Trophoblast cell (in vitro differentiated cells and primary cell): ENCODE data around the gene PSMB11.

Experiments used
- DNase-seq, 2 donors: peaks; one replicate each; pipeline ENCODE4 v3.0.0-alpha.2; 2016
- H2AFZ ChIP-seq: 2 replicates; pipeline ENCODE4 v1.6.1; 2013; ENCODE audit warnings: low read length, moderate library complexity, mild to moderate bottlenecking; ENCODE audit not compliant: insufficient read depth, poor library complexity
- H2AK5ac ChIP-seq: 2 replicates; pipeline ENCODE4 v1.6.1; 2013; ENCODE audit warnings: mild to moderate bottlenecking, low read length
- H2BK120ac ChIP-seq: 2 replicates; pipeline ENCODE4 v1.6.1; 2013; ENCODE audit warnings: low read length, mild to moderate bottlenecking, moderate library complexity; ENCODE audit not compliant: insufficient read depth, poor library complexity
- H2BK12ac ChIP-seq: 2 replicates; pipeline ENCODE4 v1.6.1; 2013; ENCODE audit warnings: mild to moderate bottlenecking, low read length, moderate library complexity
- H2BK5ac ChIP-seq: 2 replicates; pipeline ENCODE4 v1.6.1; 2013; ENCODE audit warnings: low read length, low read depth, moderate library complexity, mild to moderate bottlenecking; ENCODE audit not compliant: poor library complexity
- H3K14ac ChIP-seq: 2 replicates; pipeline ENCODE4 v1.6.1; 2013; ENCODE audit warnings: mild to moderate bottlenecking, low read length
- H3K18ac ChIP-seq: 2 replicates; pipeline ENCODE4 v1.6.1; 2013; ENCODE audit warnings: mild to moderate bottlenecking, low read length
- H3K23ac ChIP-seq: 2 replicates; pipeline ENCODE4 v1.6.1; 2013; ENCODE audit warnings: low read length
- H3K27ac ChIP-seq: 2 replicates; pipeline ENCODE4 v1.5.1; 2013; ENCODE audit warnings: low read depth, mild to moderate bottlenecking, inconsistent platforms, low read length, moderate library complexity
- H3K27me3 ChIP-seq: 2 replicates; pipeline ENCODE4 v1.6.1; 2013; ENCODE audit warnings: inconsistent platforms, mild to moderate bottlenecking, low read length, moderate library complexity; ENCODE audit not compliant: insufficient read depth
- H3K36me3 ChIP-seq, 2 experiments: 1 replicate in 1 of 2; 2 replicates in 1 of 2; pipeline ENCODE4 v1.6.1; 2013; ENCODE audit warnings: low read length in 2 of 2, mild to moderate bottlenecking in 2 of 2, moderate library complexity in 1 of 2; ENCODE audit not compliant: insufficient read depth in 2 of 2, control insufficient read depth in 1 of 2
- H3K4ac ChIP-seq: 2 replicates; pipeline ENCODE4 v1.6.1; 2013; ENCODE audit warnings: low read depth, mild to moderate bottlenecking, low read length, moderate library complexity
- H3K4me1 ChIP-seq, 2 experiments: 1 replicate in 1 of 2; 2 replicates in 1 of 2; pipeline ENCODE4 v1.6.1; 2013; ENCODE audit warnings: low read length in 2 of 2, mild to moderate bottlenecking in 2 of 2, moderate library complexity in 1 of 2; ENCODE audit not compliant: insufficient read depth in 2 of 2, control insufficient read depth in 1 of 2
- H3K4me2 ChIP-seq: 2 replicates; pipeline ENCODE4 v1.6.1; 2013; ENCODE audit warnings: inconsistent platforms, mild to moderate bottlenecking, low read length, moderate library complexity
- H3K4me3 ChIP-seq: 2 replicates; pipeline ENCODE4 v1.5.1; 2013; ENCODE audit warnings: mild to moderate bottlenecking, low read depth, low read length, inconsistent platforms
- H3K79me1 ChIP-seq: one replicate; pipeline ENCODE4 v1.6.1; 2013; ENCODE audit warnings: low read length
- H3K79me2 ChIP-seq: 2 replicates; pipeline ENCODE4 v1.6.1; 2013; ENCODE audit warnings: low read length, mild to moderate bottlenecking; ENCODE audit not compliant: control insufficient read depth, insufficient read depth, poor library complexity
- H3K9ac ChIP-seq: 2 replicates; pipeline ENCODE4 v1.6.1; 2013; ENCODE audit warnings: mild to moderate bottlenecking, low read length
- H3K9me3 ChIP-seq: 2 replicates; pipeline ENCODE4 v1.6.1; 2013; ENCODE audit warnings: low read depth, mild to moderate bottlenecking, control low read depth, inconsistent platforms, low read length; ENCODE audit not compliant: insufficient read depth
- H4K12ac ChIP-seq: 2 replicates; pipeline ENCODE4 v1.6.1; 2013; ENCODE audit warnings: low read depth, mild to moderate bottlenecking, low read length, moderate library complexity
- H4K8ac ChIP-seq: 2 replicates; pipeline ENCODE4 v1.6.1; 2013; ENCODE audit warnings: low read depth, mild to moderate bottlenecking, low read length, moderate library complexity
- H4K91ac ChIP-seq: one replicate; pipeline ENCODE4 v1.6.1; 2013; ENCODE audit warnings: low read depth, mild to moderate bottlenecking, low read length, moderate library complexity
- WGBS: extraction: QIAGEN DNeasy Blood & Tissue Kit; methylation state at CpG from one replicate; pipeline ENCODE4 v1.1.7; 2013; ENCODE audit warnings: missing lambda C conversion rate; ENCODE audit not compliant: insufficient read length, insufficient coverage; ENCODE audit errors: extremely low coverage; 5-methylcytosine and 5-hydroxymethylcytosine counted together

PSMB11 gene

GRCh38 chr14:23068789-23069412, 26.9 kb downstream of the PSMB11 start:
- Histone ChIP-seq H3K79me1 (peaks cover 14% of the 10 kb centered on the region), H4K8ac (no peak overlapping the region), H2AFZ (no peak overlapping the region), H3K23ac (no peak overlapping the region), H3K36me3 (peaks cover 32 to 53% of the 10 kb centered on the region in 2 experiments), H3K4me2 (peak overlapping the region; percentile 41), H3K27me3 (no peaks in the 10 kb centered on the region), H3K9me3 (no peaks in the 10 kb centered on the region), H2BK12ac (no peak overlapping the region), H2AK5ac (no peak overlapping the region), H3K27ac (peak overlapping the region; percentile 18), H4K91ac (no peak overlapping the region), H3K18ac (no peak overlapping the region), H2BK120ac (no peak overlapping the region), H3K79me2 (peaks cover 14% of the 10 kb centered on the region), H2BK5ac (no peak overlapping the region), H3K4me3 (no peak overlapping the region), H3K4me1 (peaks cover 18 to 19% of the 10 kb centered on the region in 2 experiments), H3K14ac (no peak overlapping the region), H4K12ac (no peak overlapping the region), H3K4ac (peak overlapping the region; percentile 25), H3K9ac (no peak overlapping the region)
- WGBS, result no CpG with 5 or more reads among the region's 8 CpGs
- peak; percentile 92 to 97 for DNase-seq

GRCh38 chr14:23069413-23069806, 27.4 kb downstream of the PSMB11 start:
- Histone ChIP-seq H3K79me1 (peaks cover 10% of the 10 kb centered on the region), H3K9ac (no peak overlapping the region), H3K4ac (no peak overlapping the region), H3K18ac (no peak overlapping the region), H3K23ac (no peak overlapping the region), H2BK12ac (no peak overlapping the region), H3K14ac (no peak overlapping the region), H3K27ac (peak overlapping the region; percentile 18), H4K91ac (no peak overlapping the region), H2AFZ (no peak overlapping the region), H3K36me3 (peaks cover 27 to 52% of the 10 kb centered on the region in 2 experiments), H4K12ac (no peak overlapping the region), H2BK5ac (no peak overlapping the region), H4K8ac (no peak overlapping the region), H3K4me2 (peak overlapping the region; percentile 52), H2BK120ac (no peak overlapping the region), H3K4me3 (no peak overlapping the region), H3K27me3 (no peaks in the 10 kb centered on the region), H3K9me3 (no peaks in the 10 kb centered on the region), H3K79me2 (peaks cover 14% of the 10 kb centered on the region), H2AK5ac (no peak overlapping the region), H3K4me1 (peaks cover 13 to 14% of the 10 kb centered on the region in 2 experiments)
- no peak for DNase-seq
- WGBS, result no CpG with 5 or more reads among the region's 4 CpGs

GRCh38 chr14:23070262-23071129, 28.5 kb downstream of the PSMB11 start:
- Histone ChIP-seq H3K9me3 (no peaks in the 10 kb centered on the region), H3K79me1 (peaks cover 10% of the 10 kb centered on the region), H3K18ac (no peak overlapping the region), H3K79me2 (peaks cover 14% of the 10 kb centered on the region), H3K27ac (peak overlapping the region; percentile 78), H3K14ac (peak overlapping the region; percentile 22), H4K8ac (peak overlapping the region; percentile 40), H3K4ac (peak overlapping the region; percentile 12), H3K23ac (no peak overlapping the region), H4K12ac (no peak overlapping the region), H2BK120ac (peak overlapping the region; percentile 16), H3K9ac (peak overlapping the region; percentile 81), H3K4me3 (peak overlapping the region; percentile 63), H3K27me3 (no peaks in the 10 kb centered on the region), H3K4me1 (peaks cover 13% of the 10 kb centered on the region in 2 experiments), H2AK5ac (peak overlapping the region; percentile 1), H3K4me2 (peak overlapping the region; percentile 64), H2BK5ac (peak overlapping the region; percentile 23), H4K91ac (peak overlapping the region; percentile 36), H3K36me3 (peaks cover 27 to 51% of the 10 kb centered on the region in 2 experiments), H2BK12ac (no peak overlapping the region), H2AFZ (no peak overlapping the region)
- 100% methylated on average over 1 of the region's 10 CpGs for WGBS
- DNase-seq, result peak in 1 of 2 donors; percentile 18

- no peaks in the 10 kb centered on the region for H3K9me3 ChIP-seq
- H3K4me2 ChIP-seq, result peak overlapping the region; percentile 64
- WGBS, result 100% methylated on average over 1 of the region's 14 CpGs
- H2AK5ac ChIP-seq, result peak overlapping the region; percentile 8
- H3K4me3 ChIP-seq, result peak overlapping the region; percentile 84
- H3K23ac ChIP-seq, result no peak overlapping the region
- H3K79me1 ChIP-seq, result peaks cover 13% of the 10 kb centered on the region
- no peak overlapping the region for H2BK12ac ChIP-seq
- peak overlapping the region; percentile 78 for H3K27ac ChIP-seq
- peaks cover 18% of the 10 kb centered on the region in 2 experiments for H3K4me1 ChIP-seq
- peak overlapping the region; percentile 60 for H2BK5ac ChIP-seq
- H2BK120ac ChIP-seq, result peak overlapping the region; percentile 67
- H3K79me2 ChIP-seq, result peaks cover 14% of the 10 kb centered on the region
- peak overlapping the region; percentile 8 for H2AFZ ChIP-seq
- H3K36me3 ChIP-seq, result peaks cover 24 to 47% of the 10 kb centered on the region in 2 experiments
- H4K12ac ChIP-seq, result peak overlapping the region; percentile 75
- H4K8ac ChIP-seq, result peak overlapping the region; percentile 38
- H3K14ac ChIP-seq, result peak overlapping the region; percentile 90
- H3K18ac ChIP-seq, result peak overlapping the region; percentile 78
- H3K4ac ChIP-seq, result peak overlapping the region; percentile 85
- H4K91ac ChIP-seq, result peak overlapping the region; percentile 84
- peak overlapping the region; percentile 91 for H3K9ac ChIP-seq
- peak; percentile 79 to 80 for DNase-seq
- no peaks in the 10 kb centered on the region for H3K27me3 ChIP-seq
Observed at GRCh38 chr14:23071244-23071920, 29.4 kb downstream of the PSMB11 start.
